HFFc6 (cell line): ENCODE results near the gene IFNA2. TPM values are rescaled to one million over a fixed set of nuclear protein-coding genes. Genes with fewer than 3 reads are reported as not detected.
A peak's percentile ranks its signal among the peaks of the same experiment; 100 is the strongest.

Source experiments
- DNase-seq: peaks from one replicate; pipeline ENCODE4 v3.0.0-alpha.2; 2018
- H3K27ac Mint-ChIP-seq: 2 replicates; pipeline ENCODE4 v1.8.0; 2020; ENCODE audit warnings: mild to moderate bottlenecking, mixed read lengths
- H3K27me3 Mint-ChIP-seq: 2 replicates; pipeline ENCODE4 v1.8.0; 2021; ENCODE audit warnings: mild to moderate bottlenecking, moderate library complexity, mixed read lengths; ENCODE audit not compliant: insufficient read depth
- H3K36me3 Mint-ChIP-seq: 2 replicates; pipeline ENCODE4 v1.8.0; 2021; ENCODE audit warnings: low read depth, mixed read lengths
- H3K4me1 Mint-ChIP-seq: 2 replicates; pipeline ENCODE4 v1.8.0; 2020; ENCODE audit warnings: low read depth, mixed read lengths
- H3K4me3 Mint-ChIP-seq: 2 replicates; pipeline ENCODE4 v1.8.0; 2020; ENCODE audit warnings: mild to moderate bottlenecking, moderate library complexity, mixed read lengths
- H3K9me3 Mint-ChIP-seq: 2 replicates; pipeline ENCODE4 v1.8.0; 2020; ENCODE audit warnings: mild to moderate bottlenecking, mixed read lengths
- CTCF ChIP-seq: fragments of 200-600 bp; sonication (generic); IDR thresholded peaks from 2 replicates; pipeline ENCODE4 v1.5.0; 2021; ENCODE audit warnings: antibody characterized with exemption, mild to moderate bottlenecking
- total RNA-seq, 6 experiments: library from RNA; stranded (reverse); fragmentation: NEBNext Ultra II Directional; extraction: Animal tissue kit (Norgen Biotek cat#: 25700); gene quantifications; 2 replicates in 1 of 6; 3 replicates in 5 of 6; pipeline ENCODE4 v1.2.3, GENCODE V29; 2021

IFNA2 gene
- total RNA-seq, 6 experiments from 2014 or later = not detected

DNA sequence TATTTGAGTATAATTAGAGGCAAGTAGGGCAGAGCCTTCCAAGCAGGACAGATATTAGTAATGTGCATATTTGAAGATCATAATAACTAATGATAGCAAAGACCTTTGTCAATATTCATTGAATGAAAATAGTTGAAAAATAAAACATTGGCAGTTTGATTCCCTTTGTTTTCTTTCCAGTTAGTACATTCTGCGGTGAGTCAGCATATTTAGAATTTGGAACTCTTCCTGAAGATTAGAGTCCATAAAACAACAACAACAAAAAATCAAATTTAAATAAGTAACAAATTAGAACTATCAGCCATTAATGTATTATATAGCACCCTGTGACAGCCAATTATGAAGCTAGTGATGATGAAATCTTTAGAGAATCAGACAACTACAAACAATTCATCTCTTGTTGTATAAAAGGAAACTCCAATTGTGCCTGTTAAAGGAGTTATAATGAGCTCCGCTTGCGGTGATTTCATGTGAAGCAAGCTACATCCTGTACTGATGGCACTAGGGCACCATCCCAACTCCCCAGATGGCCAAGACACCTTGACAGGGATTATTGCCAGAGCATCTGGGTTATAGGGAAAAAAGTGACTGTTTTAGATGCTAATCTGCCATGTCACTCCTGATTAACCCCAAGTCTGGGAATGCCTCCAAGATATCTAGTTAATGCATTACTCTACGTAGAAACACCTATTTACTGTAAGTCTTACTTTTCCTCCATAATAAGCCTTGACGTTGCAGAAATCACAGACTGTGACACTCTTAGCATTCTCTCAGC, 30.5 kb upstream of the IFNA2 start:
- no peak for TF ChIP-seq CTCF
- no peak overlapping the region for H3K27ac Mint-ChIP-seq
- no peak for DNase-seq
- no peaks in the 10 kb centered on the region for H3K36me3 Mint-ChIP-seq
- H3K9me3 Mint-ChIP-seq = no peaks in the 10 kb centered on the region
- peaks cover 17% of the 10 kb centered on the region for H3K4me1 Mint-ChIP-seq
- no peak overlapping the region for H3K4me3 Mint-ChIP-seq
- peaks cover 21% of the 10 kb centered on the region for H3K27me3 Mint-ChIP-seq

DNA sequence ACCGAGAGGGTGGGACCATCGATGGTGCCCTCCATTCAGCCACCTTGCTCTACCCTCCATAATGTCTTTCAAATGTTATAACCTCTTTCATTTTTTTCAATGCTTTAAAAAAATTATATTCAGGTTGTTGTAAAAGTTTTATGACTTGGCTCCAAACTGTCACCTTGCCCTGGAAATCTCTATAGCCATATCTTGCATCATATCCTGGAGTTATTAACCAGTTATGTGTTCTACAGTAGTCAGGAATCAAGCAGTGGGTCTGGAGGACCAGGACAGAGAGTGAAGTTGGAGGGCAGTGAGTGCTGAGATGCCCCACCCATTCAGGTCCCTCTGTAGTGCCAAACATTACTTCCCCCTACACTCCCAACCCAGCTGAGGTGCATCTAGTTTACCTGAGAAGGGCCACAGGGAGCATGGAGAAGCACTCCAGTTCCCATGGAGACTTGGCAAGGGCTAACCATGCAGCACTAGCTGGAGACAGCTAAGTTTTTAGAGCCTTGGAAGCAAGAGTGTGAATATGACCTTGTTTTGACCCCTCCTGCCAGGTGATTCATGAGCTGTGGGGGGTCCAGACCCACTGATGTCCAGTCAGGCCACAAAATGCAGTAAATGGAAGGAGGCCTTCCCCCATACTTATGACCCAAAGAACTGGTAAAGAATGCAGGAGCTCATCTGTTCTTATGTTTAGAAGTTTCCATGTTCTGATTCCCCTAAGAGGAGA, 29.2 kb upstream of the IFNA2 start:
- Mint-ChIP-seq H3K27ac (no peak overlapping the region), H3K4me3 (no peak overlapping the region), H3K4me1 (peaks cover 11% of the 10 kb centered on the region), H3K9me3 (no peaks in the 10 kb centered on the region), H3K27me3 (peaks cover 25% of the 10 kb centered on the region), H3K36me3 (no peaks in the 10 kb centered on the region)
- no peak for DNase-seq
- no peak for TF ChIP-seq CTCF

DNA sequence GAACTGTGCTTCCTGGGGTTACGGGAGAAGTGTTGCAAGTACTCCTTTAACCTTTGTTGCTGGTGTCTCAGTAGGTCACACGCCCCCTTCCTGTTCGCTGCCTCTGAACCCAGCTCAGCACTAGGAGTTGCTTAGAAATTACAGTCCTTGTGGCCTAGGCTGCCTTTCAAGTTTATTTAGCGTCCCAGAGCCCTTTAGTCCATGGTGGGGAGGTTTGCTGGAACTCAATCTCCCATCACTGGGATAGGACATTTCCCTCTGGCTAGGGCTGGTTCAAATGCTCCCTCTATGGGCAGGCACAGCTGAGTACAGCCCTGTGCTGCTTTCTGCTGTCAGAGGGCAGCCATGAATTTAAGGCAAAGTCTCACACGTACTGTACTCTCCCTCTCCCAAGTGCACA, 28.4 kb upstream of the IFNA2 start:
- peaks cover 30% of the 10 kb centered on the region for H3K27me3 Mint-ChIP-seq
- no peak overlapping the region for H3K27ac Mint-ChIP-seq
- no peaks in the 10 kb centered on the region for H3K36me3 Mint-ChIP-seq
- peak; percentile 51 for TF ChIP-seq CTCF
- no peak overlapping the region for H3K4me3 Mint-ChIP-seq
- H3K4me1 Mint-ChIP-seq = peaks cover 11% of the 10 kb centered on the region
- no peaks in the 10 kb centered on the region for H3K9me3 Mint-ChIP-seq
- DNase-seq = no peak

- no peaks in the 10 kb centered on the region for H3K9me3 Mint-ChIP-seq
- no peak overlapping the region for H3K4me3 Mint-ChIP-seq
- DNase-seq = no peak
- no peak overlapping the region for H3K27ac Mint-ChIP-seq
- peaks cover 30% of the 10 kb centered on the region for H3K27me3 Mint-ChIP-seq
- no peak for TF ChIP-seq CTCF
- H3K4me1 Mint-ChIP-seq = peaks cover 11% of the 10 kb centered on the region
- H3K36me3 Mint-ChIP-seq = no peaks in the 10 kb centered on the region
Measured at GRCh38 chr9:21413151-21413550, 28.0 kb upstream of the IFNA2 start.

DNA sequence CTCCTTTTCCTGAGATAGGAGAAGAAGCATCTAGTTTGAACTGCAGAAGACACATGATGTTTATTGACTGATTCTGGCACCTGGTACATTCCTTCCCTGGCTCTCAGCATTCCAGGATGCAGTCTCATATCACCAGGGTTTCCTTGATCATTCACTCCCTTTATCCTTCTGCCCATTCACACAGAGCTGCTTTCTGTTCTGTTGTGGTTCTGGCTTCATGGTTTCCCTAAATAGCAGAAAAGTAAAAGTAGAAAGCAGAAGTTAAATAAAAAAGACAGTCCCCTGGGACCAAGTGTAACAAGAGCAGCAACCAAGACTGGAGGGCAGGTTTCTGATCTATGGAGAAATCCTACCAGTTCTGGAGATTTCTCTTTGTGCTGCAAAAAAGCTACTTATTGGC, 26.9 kb upstream of the IFNA2 start:
- no peak for TF ChIP-seq CTCF
- Mint-ChIP-seq H3K9me3 (no peaks in the 10 kb centered on the region), H3K27me3 (peaks cover 31% of the 10 kb centered on the region), H3K27ac (no peak overlapping the region), H3K4me1 (peaks cover 11% of the 10 kb centered on the region), H3K36me3 (no peaks in the 10 kb centered on the region), H3K4me3 (no peak overlapping the region)
- no peak for DNase-seq
